H1 (cell line): Measurements from ENCODE around the gene TAF7L.

Source experiments
- MAX ChIP-seq: IDR thresholded peaks from 2 replicates; pipeline ENCODE4 v1.6.1; 2012; ENCODE audit warnings: inconsistent platforms
- RFX5 ChIP-seq: IDR thresholded peaks from 2 replicates; pipeline ENCODE4 v1.6.1; 2011; ENCODE audit warnings: low read depth, low read length, improper control_type of control experiment, borderline replicate concordance

- TF ChIP-seq MAX = no peak
- TF ChIP-seq RFX5 = no peak
Observed at GRCh38 chrX:101263766-101264165, 27.4 kb downstream of the TAF7L start.
